ENCODE results near the gene KBTBD7. TPM values are rescaled to one million over a fixed set of nuclear protein-coding genes. Genes with fewer than 3 reads are reported as not detected.

KBTBD7 gene
- total RNA-seq, 1 experiment from 2014 or later: 12.9 TPM

GRCh38 chr13:41232578-41233480, 38.5 kb upstream of the KBTBD7 start:
- no peak overlapping the region for H2AFZ ChIP-seq (ENCODE audit: low read length)
- H4K8ac ChIP-seq (replicated peaks; ENCODE audit: insufficient read length, low read depth, low read length): no peak overlapping the region
- no peak overlapping the region for H3K18ac ChIP-seq (ENCODE audit: insufficient read length, low read depth, low read length)
- no peak overlapping the region for H3T11ph ChIP-seq (ENCODE audit: low read length)
- H3K27ac ChIP-seq (ENCODE audit: insufficient read length, low read depth, low read length): no peak overlapping the region
- H4K20me1 ChIP-seq (ENCODE audit: control insufficient read depth, insufficient read depth, insufficient read length): no peaks in the 10 kb centered on the region
- no peak for TF ChIP-seq CTCF (conservative IDR thresholded peaks at IDR 0.05)
- H3K4me3 Mint-ChIP-seq: no peak overlapping the region
- no peaks in the 10 kb centered on the region for H3K23me2 ChIP-seq (ENCODE audit: insufficient read length, low read depth, low read length, poor library complexity, severe bottlenecking)
- H4K5ac ChIP-seq (ENCODE audit: insufficient read length, low read depth, low read length): no peak overlapping the region
- no peak overlapping the region for H2BK15ac ChIP-seq (ENCODE audit: low read depth, low read length)
- H3K4me2 ChIP-seq (ENCODE audit: insufficient read depth, insufficient read length, low read length): no peak overlapping the region
- H3K14ac ChIP-seq (ENCODE audit: insufficient read depth, low read length): no peak overlapping the region
- no peaks in the 10 kb centered on the region for H3K79me1 ChIP-seq (ENCODE audit: insufficient read depth, low read depth, low read length, poor library complexity, severe bottlenecking)
- no peak overlapping the region for H2BK12ac ChIP-seq (ENCODE audit: insufficient read length, low read depth, low read length)
- no peak overlapping the region; a peak in 1 of 7 replicates for H3K27ac Mint-ChIP-seq
- H3K9ac ChIP-seq (ENCODE audit: extremely low read depth, insufficient read length, low read length): no peak overlapping the region
- H4K91ac ChIP-seq (ENCODE audit: insufficient read length, low read depth, low read length): no peak overlapping the region
- no peaks in the 10 kb centered on the region for H3K27me3 Mint-ChIP-seq (ENCODE audit: low read depth)
- DNase-seq: no peak
- H3K36me3 Mint-ChIP-seq (ENCODE audit: insufficient read depth in 1 of 3, low read depth in 3 of 3): peaks cover 3 to 13% (median 6%) of the 10 kb centered on the region in 3 experiments; a peak in 5 of 7 replicates
- H3K23ac ChIP-seq (ENCODE audit: insufficient read length, low read depth, low read length): no peak overlapping the region
- no peak overlapping the region for H2BK20ac ChIP-seq (ENCODE audit: low read depth, low read length, poor library complexity, severe bottlenecking)
- H3K9me3 ChIP-seq (ENCODE audit: control insufficient read depth, low read depth, low read length): no peaks in the 10 kb centered on the region
- H3K4me1 ChIP-seq (ENCODE audit: insufficient read depth, low read length): no peaks in the 10 kb centered on the region
- no peak overlapping the region for H2AK5ac ChIP-seq (ENCODE audit: insufficient read length, low read length)
- H3K4ac ChIP-seq (ENCODE audit: low read depth, low read length): no peak overlapping the region
- H3K4me1 Mint-ChIP-seq: no peaks in the 10 kb centered on the region
- WGBS (ENCODE audit: extremely low coverage, insufficient read length, low lambda C conversion rate): no CpG with 5 or more reads among the region's 4 CpGs
- no peak overlapping the region for H3K56ac ChIP-seq (ENCODE audit: insufficient read length, low read depth, low read length)
- no peaks in the 10 kb centered on the region for H3K9me3 Mint-ChIP-seq
- no peak overlapping the region for H2BK5ac ChIP-seq (ENCODE audit: insufficient read length, low read length)
- H2BK120ac ChIP-seq (ENCODE audit: low read depth, low read length, poor library complexity, severe bottlenecking): no peak overlapping the region
- H3K27me3 ChIP-seq (ENCODE audit: insufficient read depth, low read length): no peaks in the 10 kb centered on the region
- H3K79me2 ChIP-seq (ENCODE audit: insufficient read depth, low read length): no peaks in the 10 kb centered on the region

Measured in H9 (cell line).